VCaP (cell line): ENCODE data around the gene ANKS4B.
"Not testable (repeated sequence)": the region's sequence is repeated elsewhere in the genome, so short reads cannot be mapped to it uniquely, and the experiment has no call there.

Source experiments
- H3K27ac ChIP-seq: fragments of 450-650 bp; 2 replicates; pipeline ENCODE4 v1.5.1; 2017
- TF ChIP-seq, protein P1 (sequence below): fragments of 450-650 bp; conservative IDR thresholded peaks from 2 replicates; pipeline ENCODE4 v1.5.1; 2017; ENCODE audit warnings: mild to moderate bottlenecking, moderate library complexity

Gene ANKS4B

DNA sequence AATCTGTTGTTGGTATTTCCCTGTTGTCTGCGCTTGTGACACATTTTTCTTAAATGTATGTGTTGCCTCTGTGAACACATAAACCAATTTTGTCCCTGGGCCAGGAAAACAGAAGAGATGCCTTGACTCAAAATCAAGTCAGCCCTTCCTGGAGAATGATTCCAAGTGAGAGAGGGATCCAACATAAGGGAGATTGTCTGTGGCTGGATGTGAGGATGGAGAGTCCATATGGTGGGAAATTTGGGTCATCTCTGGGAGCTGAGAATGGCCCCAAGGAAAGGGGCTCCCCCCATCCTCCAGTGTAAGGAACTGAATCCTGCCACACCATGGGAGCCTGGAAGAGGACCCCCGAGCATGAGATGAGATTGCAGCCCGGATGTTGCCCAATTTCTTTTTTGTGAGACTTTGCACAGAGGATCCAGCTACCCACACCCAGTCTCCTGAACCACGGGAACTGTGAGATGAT, 31.1 kb downstream of the ANKS4B start:
- TF ChIP-seq, protein P1, sequence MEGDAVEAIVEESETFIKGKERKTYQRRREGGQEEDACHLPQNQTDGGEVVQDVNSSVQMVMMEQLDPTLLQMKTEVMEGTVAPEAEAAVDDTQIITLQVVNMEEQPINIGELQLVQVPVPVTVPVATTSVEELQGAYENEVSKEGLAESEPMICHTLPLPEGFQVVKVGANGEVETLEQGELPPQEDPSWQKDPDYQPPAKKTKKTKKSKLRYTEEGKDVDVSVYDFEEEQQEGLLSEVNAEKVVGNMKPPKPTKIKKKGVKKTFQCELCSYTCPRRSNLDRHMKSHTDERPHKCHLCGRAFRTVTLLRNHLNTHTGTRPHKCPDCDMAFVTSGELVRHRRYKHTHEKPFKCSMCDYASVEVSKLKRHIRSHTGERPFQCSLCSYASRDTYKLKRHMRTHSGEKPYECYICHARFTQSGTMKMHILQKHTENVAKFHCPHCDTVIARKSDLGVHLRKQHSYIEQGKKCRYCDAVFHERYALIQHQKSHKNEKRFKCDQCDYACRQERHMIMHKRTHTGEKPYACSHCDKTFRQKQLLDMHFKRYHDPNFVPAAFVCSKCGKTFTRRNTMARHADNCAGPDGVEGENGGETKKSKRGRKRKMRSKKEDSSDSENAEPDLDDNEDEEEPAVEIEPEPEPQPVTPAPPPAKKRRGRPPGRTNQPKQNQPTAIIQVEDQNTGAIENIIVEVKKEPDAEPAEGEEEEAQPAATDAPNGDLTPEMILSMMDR: no peak
- H3K27ac ChIP-seq: peak overlapping the region; percentile 86

- H3K27ac ChIP-seq: peak overlapping the region; percentile 86
- TF ChIP-seq, protein P1: no peak
These were observed 31.8 kb downstream of the ANKS4B start for GRCh38 chr16:21265104-21265837.

GRCh38 chr16:21267298-21267697, 33.8 kb downstream of the ANKS4B start:
- TF ChIP-seq, protein P1: no peak
- H3K27ac ChIP-seq: no peak overlapping the region

DNA sequence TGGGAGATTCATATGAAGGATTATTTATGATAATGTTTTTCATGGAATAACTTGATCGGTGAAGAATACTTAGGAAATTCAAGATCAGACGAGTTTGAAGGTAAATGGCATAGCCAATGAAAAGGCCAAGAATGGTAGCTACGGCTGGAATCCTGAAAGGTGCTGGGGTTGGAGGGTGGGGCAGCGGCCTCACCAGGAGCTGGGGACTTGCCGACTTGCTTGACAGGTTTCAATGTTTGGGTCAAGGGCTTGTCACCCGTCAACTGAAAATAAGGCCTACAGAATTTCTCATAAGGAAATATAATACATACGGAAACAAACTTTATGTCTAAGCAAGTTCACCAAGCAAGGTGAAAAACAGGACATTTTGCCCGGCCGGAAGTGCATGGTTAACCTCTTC, 34.7 kb downstream of the ANKS4B start:
- H3K27ac ChIP-seq: no peak overlapping the region
- TF ChIP-seq, protein P1: no peak

- H3K27ac ChIP-seq: no peak overlapping the region
- TF ChIP-seq, protein P1: no peak
These were observed 38.8 kb downstream of the ANKS4B start for GRCh38 chr16:21272253-21272652.

DNA sequence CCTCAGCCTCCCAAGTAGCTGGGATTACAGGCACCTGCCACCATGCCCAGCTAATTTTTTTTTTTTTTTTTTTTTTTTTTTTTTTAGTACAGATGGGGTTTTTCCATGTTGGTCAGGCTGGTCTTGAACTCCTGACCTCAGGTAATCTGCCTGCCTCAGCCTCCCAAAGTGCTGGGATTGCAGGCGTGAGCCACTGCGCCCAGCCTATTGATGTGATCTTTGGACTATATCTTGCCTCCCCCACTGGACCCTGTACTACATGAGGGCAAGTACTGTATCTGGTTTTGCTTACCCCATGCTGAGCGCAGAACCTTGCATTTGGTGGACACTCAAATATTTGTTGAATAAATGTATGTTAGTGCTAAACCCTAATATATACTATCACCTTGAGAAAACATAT, 39.3 kb downstream of the ANKS4B start:
- H3K27ac ChIP-seq: not testable (repeated sequence)

GRCh38 chr16:21274172-21274726, 40.8 kb downstream of the ANKS4B start:
- H3K27ac ChIP-seq: no peak overlapping the region
- TF ChIP-seq, protein P1: no peak

GRCh38 chr16:21275529-21275928, 42.0 kb downstream of the ANKS4B start:
- no peak overlapping the region for H3K27ac ChIP-seq
- TF ChIP-seq, protein P1: no peak
